DMS114 treated with DMSO at 0.1 percent for 48 hours (cell line): ENCODE results near the gene LENG9.

Source experiments
- DNase-seq: peaks from one replicate; lab custom pipeline; 2025; ENCODE audit not compliant: unreplicated experiment; lab: John Stamatoyannopoulos, UW

LENG9 gene

GRCh38 chr19:54439174-54439851, 24.3 kb downstream of the LENG9 start:
- peak; percentile 49 for DNase-seq

GRCh38 chr19:54436628-54437252, 26.8 kb downstream of the LENG9 start:
- no peak for DNase-seq

- DNase-seq: no peak
Observed at GRCh38 chr19:54436031-54436523, 27.5 kb downstream of the LENG9 start.

GRCh38 chr19:54435551-54436016, 28.0 kb downstream of the LENG9 start:
- no peak for DNase-seq

- no peak for DNase-seq
Observed at GRCh38 chr19:54434873-54435214, 28.7 kb downstream of the LENG9 start.

- no peak for DNase-seq
Observed at GRCh38 chr19:54434112-54434872, 29.3 kb downstream of the LENG9 start.

- no peak for DNase-seq
Observed at GRCh38 chr19:54433697-54434096, 29.9 kb downstream of the LENG9 start.

- no peak for DNase-seq
Observed at GRCh38 chr19:54432144-54432738, 31.3 kb downstream of the LENG9 start.

- no peak for DNase-seq
Observed at GRCh38 chr19:54431255-54431838, 32.2 kb downstream of the LENG9 start.

- no peak for DNase-seq
Observed at GRCh38 chr19:54430306-54431254, 33.0 kb downstream of the LENG9 start.

- no peak for DNase-seq
Observed at GRCh38 chr19:54429545-54430227, 33.9 kb downstream of the LENG9 start.

GRCh38 chr19:54429176-54429495, 34.4 kb downstream of the LENG9 start:
- no peak for DNase-seq

- DNase-seq: no peak
Observed at GRCh38 chr19:54428323-54429175, 35.0 kb downstream of the LENG9 start.

- DNase-seq: no peak
Observed at GRCh38 chr19:54427586-54427985, 36.0 kb downstream of the LENG9 start.

- DNase-seq: no peak
Observed at GRCh38 chr19:54426291-54426931, 37.2 kb downstream of the LENG9 start.

- DNase-seq: no peak
Observed at GRCh38 chr19:54425382-54425723, 38.2 kb downstream of the LENG9 start.

- DNase-seq: no peak
Observed at GRCh38 chr19:54424660-54425381, 38.8 kb downstream of the LENG9 start.

GRCh38 chr19:54424201-54424600, 39.4 kb downstream of the LENG9 start:
- DNase-seq: no peak
